Stimulated activated CD8-positive, alpha-beta memory T cell treated with anti-CD3 and anti-CD28 coated beads, Interleukin-12 subunit alpha, Interleukin-12 subunit beta, amount 100 ng/mL, for 24 hours (primary cell): ENCODE data around the gene HS3ST6.
"Not testable (repeated sequence)": the region's sequence is repeated elsewhere in the genome, so short reads cannot be mapped to it uniquely, and the experiment has no call there.

Source experiments
- DNase-seq: peaks from one replicate; pipeline ENCODE4 v3.0.0-alpha.2; 2020; ENCODE audit errors: extremely low read depth

Gene HS3ST6

GRCh38 chr16:1907226-1907860, 10.9 kb downstream of the HS3ST6 start:
- no peak for DNase-seq

GRCh38 chr16:1906846-1907165, 11.4 kb downstream of the HS3ST6 start:
- no peak for DNase-seq

- DNase-seq = no peak
Observed at GRCh38 chr16:1906055-1906845, 12.0 kb downstream of the HS3ST6 start.

- DNase-seq = no peak
Observed at GRCh38 chr16:1903845-1904840, 14.1 kb downstream of the HS3ST6 start.

GRCh38 chr16:1903220-1903574, 15.0 kb downstream of the HS3ST6 start:
- no peak for DNase-seq

GRCh38 chr16:1902547-1903219, 15.5 kb downstream of the HS3ST6 start:
- no peak for DNase-seq

GRCh38 chr16:1900452-1900774, 17.8 kb downstream of the HS3ST6 start:
- no peak for DNase-seq

- DNase-seq = no peak
Observed at GRCh38 chr16:1899641-1900451, 18.4 kb downstream of the HS3ST6 start.

- DNase-seq = not testable (repeated sequence)
Observed at GRCh38 chr16:1897692-1898091, 20.5 kb downstream of the HS3ST6 start.

- no peak for DNase-seq
Observed at GRCh38 chr16:1895949-1896675, 22.1 kb downstream of the HS3ST6 start.

GRCh38 chr16:1895068-1895467, 23.1 kb downstream of the HS3ST6 start:
- no peak for DNase-seq

- DNase-seq = no peak
Observed at GRCh38 chr16:1890708-1891050, 27.5 kb downstream of the HS3ST6 start.

- no peak for DNase-seq
Observed at GRCh38 chr16:1890024-1890707, 28.0 kb downstream of the HS3ST6 start.

GRCh38 chr16:1887711-1888354, 30.4 kb downstream of the HS3ST6 start:
- DNase-seq = no peak

- no peak for DNase-seq
Observed at GRCh38 chr16:1884889-1885288, 33.3 kb downstream of the HS3ST6 start.

GRCh38 chr16:1884155-1884760, 34.0 kb downstream of the HS3ST6 start:
- no peak for DNase-seq

- not testable (repeated sequence) for DNase-seq
Observed at GRCh38 chr16:1881172-1881571, 37.0 kb downstream of the HS3ST6 start.

- no peak for DNase-seq
Observed at GRCh38 chr16:1879477-1879876, 38.7 kb downstream of the HS3ST6 start.

- DNase-seq = no peak
Observed at GRCh38 chr16:1878256-1878655, 40.0 kb downstream of the HS3ST6 start.
